Activated CD8-positive, alpha-beta memory T cell treated with anti-CD3 and anti-CD28 coated beads for 36 hours (primary cell): ENCODE results near the gene AQP2. TPM values are rescaled to one million over a fixed set of nuclear protein-coding genes. Genes with fewer than 3 reads are reported as not detected.
"Not testable (repeated sequence)": the region's sequence is repeated elsewhere in the genome, so short reads cannot be mapped to it uniquely, and the experiment has no call there.

Source experiments
- CTCF ChIA-PET: fragments of 350-600 bp; sonication (Branson Sonifier 250); formaldehyde crosslinking; loops from one replicate; lab custom pipeline; 2021; ENCODE audit warnings: antibody characterized with exemption; lab: Charles Lee
- POLR2A ChIA-PET: fragments of 350-600 bp; sonication (Branson Sonifier 250); formaldehyde crosslinking; loops from one replicate; lab custom pipeline; 2021; ENCODE audit warnings: antibody characterized with exemption; lab: Charles Lee
- total RNA-seq, 2 experiments: library from RNA; stranded (reverse); gene quantifications; one replicate each; pipeline ENCODE4 v1.2.3, GENCODE V29; 2021

AQP2 gene
- total RNA-seq, 2 experiments from 2014 or later = not detected

DNA sequence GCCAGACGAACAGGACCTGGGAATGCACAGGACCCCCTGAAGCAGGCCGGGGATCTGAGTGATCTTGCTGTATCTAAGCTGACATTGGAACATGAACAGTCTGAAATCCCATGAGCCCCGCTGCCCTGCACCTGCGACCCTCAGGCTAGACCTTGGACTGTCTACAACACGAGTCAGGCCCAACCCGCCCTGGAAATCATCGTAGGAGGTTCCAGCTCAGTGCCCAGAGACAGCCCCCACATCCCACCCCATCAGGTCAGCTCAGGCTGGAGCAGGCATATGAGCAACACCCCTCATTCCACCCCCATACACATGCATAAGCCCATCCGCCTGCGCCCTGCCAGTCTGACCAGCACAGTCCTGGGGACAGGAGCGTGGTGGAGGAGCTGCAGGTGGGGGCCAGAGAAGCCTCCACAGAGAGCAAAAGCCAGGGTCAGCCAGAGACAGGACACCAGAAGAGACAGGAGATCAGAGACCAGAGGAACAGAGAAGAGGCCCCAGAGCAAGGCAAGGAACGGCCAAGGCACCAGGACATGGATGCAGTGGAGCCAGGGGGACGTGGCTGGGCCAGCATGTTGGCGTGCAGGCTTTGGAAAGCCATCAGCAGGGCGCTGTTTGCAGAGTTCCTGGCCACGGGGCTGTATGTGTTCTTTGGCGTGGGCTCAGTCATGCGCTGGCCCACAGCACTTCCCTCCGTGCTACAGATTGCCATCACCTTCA, 22.3 kb downstream of the AQP2 start, which contains the start of gene AQP6:
TSS of gene AQP6 (plus strand) at position 307 of the 720 bp plus-strand sequence. CDS start at position 534, 227 bp downstream.
- CTCF ChIA-PET = no interaction called here
- POLR2A ChIA-PET = no interaction called here

- ChIA-PET CTCF (no interaction called here), POLR2A (no interaction called here)
Observed at GRCh38 chr12:49973361-49973830, 22.9 kb downstream of the AQP2 start.

DNA sequence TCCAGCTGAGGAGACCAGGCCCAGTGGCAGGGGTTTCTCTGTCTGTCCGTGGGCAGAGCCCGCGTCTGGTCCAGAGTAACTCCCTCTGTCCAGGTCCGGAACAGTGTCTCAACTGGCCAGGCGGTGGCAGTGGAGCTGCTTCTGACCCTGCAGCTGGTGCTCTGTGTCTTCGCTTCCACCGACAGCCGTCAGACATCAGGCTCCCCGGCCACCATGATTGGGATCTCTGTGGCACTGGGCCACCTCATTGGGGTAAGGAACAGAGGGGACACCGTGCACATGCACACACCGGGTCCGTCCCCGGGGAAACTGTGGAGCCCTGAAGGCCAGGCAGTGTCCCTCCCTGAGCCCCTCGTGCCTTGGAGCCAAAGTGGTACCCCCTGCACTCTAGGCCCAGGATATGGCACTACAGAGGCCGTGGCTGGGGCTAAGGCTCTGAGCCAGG, 23.7 kb downstream of the AQP2 start:
- POLR2A ChIA-PET = no interaction called here
- CTCF ChIA-PET = no interaction called here

GRCh38 chr12:49974677-49975317, 24.3 kb downstream of the AQP2 start:
- ChIA-PET CTCF (interaction anchor here (2.7 kb wide), 1 partner anchor 8 kb away, joined by 15 read pairs; no protein-coding TSS in a partner anchor), POLR2A (no interaction called here)

- POLR2A ChIA-PET = no interaction called here
Observed at GRCh38 chr12:49975318-49975761, 24.8 kb downstream of the AQP2 start.

DNA sequence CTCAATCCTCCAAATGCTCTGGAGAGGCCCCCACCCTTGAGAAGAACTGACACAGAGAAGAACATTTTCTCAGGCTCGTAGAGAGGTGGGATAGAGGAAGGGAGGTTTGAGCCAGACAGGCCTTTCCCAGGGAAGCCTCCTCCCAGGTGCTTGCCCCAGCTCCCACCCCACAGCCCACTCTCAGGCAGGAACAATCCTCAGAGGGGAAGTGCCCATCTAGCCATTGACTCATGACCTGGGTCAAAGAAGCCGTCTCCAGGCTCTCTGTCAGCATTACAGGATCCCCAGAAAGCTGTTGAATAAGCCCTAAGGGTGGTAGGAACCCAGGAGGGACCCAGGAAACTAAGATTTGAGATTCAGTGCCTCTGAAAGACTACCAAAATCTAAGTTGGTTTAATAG, 26.0 kb downstream of the AQP2 start:
- ChIA-PET CTCF (interaction anchor here (1.0 to 2.7 kb wide), 3 partner anchors 10 to 69 kb away, joined by 3 to 15 read pairs (median 3); no protein-coding TSS in a partner anchor), POLR2A (no interaction called here)

More at GRCh38 chr12:49975318-49975761, 24.8 kb downstream of the AQP2 start:
- CTCF ChIA-PET = interaction anchor here (0.6 to 2.7 kb wide), 4 partner anchors 8 to 153 kb away, joined by 3 to 15 read pairs (median 3); no protein-coding TSS in a partner anchor

DNA sequence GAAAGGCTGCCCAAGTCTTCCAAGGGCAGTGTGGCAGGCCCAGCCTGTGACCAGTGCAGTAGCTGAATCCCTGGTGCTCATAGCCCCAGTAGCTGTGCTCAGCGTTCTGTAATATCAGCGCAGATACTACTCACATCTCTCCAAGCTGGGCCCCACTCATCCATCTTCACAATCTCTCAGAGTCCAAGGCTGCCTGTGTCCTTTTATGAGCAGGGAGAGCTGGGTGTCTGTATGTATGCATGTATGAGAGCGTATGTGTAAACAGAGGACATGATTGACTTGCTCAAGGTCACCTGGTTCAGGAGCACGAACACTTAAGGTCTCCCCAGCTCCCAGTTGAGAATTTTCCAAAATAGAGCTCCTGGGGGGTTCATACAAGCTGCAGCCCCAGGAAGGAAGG, 27.6 kb downstream of the AQP2 start:
- ChIA-PET POLR2A (no interaction called here), CTCF (interaction anchor here (3.9 kb wide), 1 partner anchor 10 kb away, joined by 29 read pairs; no protein-coding TSS in a partner anchor)

- POLR2A ChIA-PET = interaction anchor here (0.7 kb wide), 1 partner anchor 61 kb away, joined by 5 read pairs; no protein-coding TSS in a partner anchor
- CTCF ChIA-PET = interaction anchor here (3.9 kb wide), 1 partner anchor 11 kb away, joined by 29 read pairs; no protein-coding TSS in a partner anchor
Observed at GRCh38 chr12:49979016-49979586, 28.6 kb downstream of the AQP2 start.

- POLR2A ChIA-PET = interaction anchor here (0.6 kb wide), 1 partner anchor 27 kb away, joined by 3 read pairs; no protein-coding TSS in a partner anchor
- CTCF ChIA-PET = interaction anchor here (0.7 to 3.9 kb wide), 5 partner anchors 8 to 60 kb away, joined by 3 to 29 read pairs (median 5); no protein-coding TSS in a partner anchor
Observed at GRCh38 chr12:49979791-49980190, 29.3 kb downstream of the AQP2 start.

GRCh38 chr12:49980501-49981349, 30.2 kb downstream of the AQP2 start:
- ChIA-PET CTCF (interaction anchor here (0.9 to 3.9 kb wide), 5 partner anchors 9 to 64 kb away, joined by 3 to 29 read pairs (median 5); no protein-coding TSS in a partner anchor), POLR2A (no interaction called here)

- POLR2A ChIA-PET = no interaction called here
- CTCF ChIA-PET = interaction anchor here (0.6 kb wide), 1 partner anchor 74 kb away, joined by 3 read pairs; no protein-coding TSS in a partner anchor
Observed at GRCh38 chr12:49982246-49983087, 31.9 kb downstream of the AQP2 start.

- CTCF ChIA-PET = no interaction called here
- POLR2A ChIA-PET = no interaction called here
Observed at GRCh38 chr12:49983892-49984291, 33.4 kb downstream of the AQP2 start.

DNA sequence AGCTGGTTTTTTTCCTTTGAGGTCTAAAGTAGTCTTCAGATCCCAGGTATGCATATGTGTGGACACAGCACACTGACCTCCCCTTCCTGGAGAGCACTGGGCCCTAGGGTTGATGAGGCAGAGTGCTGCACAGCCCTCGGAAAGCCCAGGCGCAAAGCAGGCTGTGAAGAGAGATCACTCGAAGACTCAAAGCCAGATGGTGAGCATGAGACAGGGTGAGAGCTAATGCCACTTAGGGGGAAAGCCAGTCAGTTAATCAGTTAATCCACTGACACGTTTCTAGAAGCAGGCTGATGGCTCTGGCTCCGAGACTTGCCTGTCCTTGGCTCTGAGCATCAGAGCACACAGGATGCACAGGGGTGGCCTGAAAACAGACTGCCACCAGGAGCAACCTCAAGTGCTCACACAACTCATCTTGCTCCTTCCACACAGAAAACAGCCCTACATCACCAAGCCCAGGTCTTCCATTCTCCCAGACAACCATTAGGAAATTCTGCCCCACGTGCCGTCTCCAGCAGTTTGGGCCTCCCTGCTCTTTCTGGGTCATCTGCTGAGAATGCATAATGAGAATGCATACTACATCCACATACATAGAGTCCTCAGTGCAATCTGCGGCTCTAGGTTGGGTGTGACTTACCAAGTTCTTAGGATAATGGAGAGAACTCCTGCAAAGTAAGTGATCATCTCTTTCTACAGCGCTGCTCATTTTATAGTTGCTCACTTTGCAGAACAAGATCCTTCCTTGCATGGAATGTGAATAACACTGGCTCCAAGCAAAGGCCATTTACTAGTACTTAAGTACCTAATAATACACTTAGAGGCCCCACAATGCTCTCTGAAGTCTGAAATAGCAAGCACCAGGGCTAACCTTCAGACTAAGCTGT, 34.2 kb downstream of the AQP2 start:
- POLR2A ChIA-PET = no interaction called here
- CTCF ChIA-PET = interaction anchor here (2.7 kb wide), 1 partner anchor 18 kb away, joined by 10 read pairs; no protein-coding TSS in a partner anchor

GRCh38 chr12:49985981-49986380, 35.4 kb downstream of the AQP2 start:
- ChIA-PET POLR2A (no interaction called here), CTCF (interaction anchor here (1.5 to 2.7 kb wide), 2 partner anchors 19 to 70 kb away, joined by 3 to 10 read pairs; no protein-coding TSS in a partner anchor)

DNA sequence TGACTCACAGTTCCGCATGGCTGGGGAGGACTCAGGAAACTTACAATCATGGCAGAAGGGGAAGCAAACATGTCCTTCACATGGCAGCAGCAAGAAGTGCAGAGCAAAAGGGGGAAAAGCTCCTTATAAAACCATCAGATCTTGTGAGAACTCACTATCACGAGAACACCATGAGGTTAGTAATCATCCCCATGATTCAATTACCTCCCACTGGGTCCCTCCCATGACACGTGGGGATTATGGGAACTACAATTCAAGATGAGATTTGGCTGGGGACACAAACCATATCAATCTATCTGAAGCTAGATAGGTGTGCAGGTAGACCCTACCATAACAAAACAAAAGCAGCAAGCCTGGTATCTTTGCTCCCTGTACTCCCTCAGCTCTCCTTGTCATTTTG, 35.9 kb downstream of the AQP2 start:
- POLR2A ChIA-PET = not testable (repeated sequence)
- CTCF ChIA-PET = interaction anchor here (1.5 to 2.7 kb wide), 2 partner anchors 20 to 70 kb away, joined by 3 to 10 read pairs; no protein-coding TSS in a partner anchor

GRCh38 chr12:49987625-49988303, 37.2 kb downstream of the AQP2 start:
- ChIA-PET POLR2A (no interaction called here), CTCF (interaction anchor here (1.5 kb wide), 1 partner anchor 68 kb away, joined by 3 read pairs; no protein-coding TSS in a partner anchor)
